Fibroblast of skin of left quadriceps (primary cell): ENCODE measurements around the gene FAM184A.

ENCODE experiments used
- DNase-seq, 2 experiments: peaks; one replicate each; pipeline ENCODE4 v3.0.0-alpha.2; 2013; ENCODE audit warnings: low read depth in 2 of 2

Gene FAM184A

GRCh38 chr6:118967239-118967638 lies 111.2 kb downstream of the FAM184A start:
- no peak for DNase-seq

GRCh38 chr6:118965843-118966370 lies 112.6 kb downstream of the FAM184A start:
- DNase-seq: no peak

GRCh38 chr6:118965371-118965770 lies 113.1 kb downstream of the FAM184A start:
- no peak for DNase-seq

GRCh38 chr6:118963003-118963402 lies 115.5 kb downstream of the FAM184A start:
- no peak for DNase-seq

GRCh38 chr6:118959903-118960302 lies 118.6 kb downstream of the FAM184A start:
- DNase-seq: no peak

GRCh38 chr6:118953391-118953790 lies 125.1 kb downstream of the FAM184A start:
- no peak for DNase-seq

- DNase-seq: no peak
Observed at GRCh38 chr6:118952683-118953082, 125.8 kb downstream of the FAM184A start.

GRCh38 chr6:118945217-118945616 lies 133.2 kb downstream of the FAM184A start:
- no peak for DNase-seq

GRCh38 chr6:118940770-118941169 lies 137.7 kb downstream of the FAM184A start:
- DNase-seq: no peak

GRCh38 chr6:118939683-118940082 lies 138.8 kb downstream of the FAM184A start:
- no peak for DNase-seq

- no peak for DNase-seq
Observed at GRCh38 chr6:118935978-118936703, 142.3 kb downstream of the FAM184A start.

- no peak for DNase-seq
Observed at GRCh38 chr6:118935331-118935668, 143.2 kb downstream of the FAM184A start.

- DNase-seq: peak; percentile 63 to 64
Observed at GRCh38 chr6:118934461-118935330, 143.8 kb downstream of the FAM184A start, which contains the start of gene MCM9. Gene MCM9, minus strand, starts transcription at chr6:118935159. Its CDS starts 3,436 bp downstream, at chr6:118931723.

- no peak for DNase-seq
Observed at GRCh38 chr6:118933855-118934460, 144.5 kb downstream of the FAM184A start.

- no peak for DNase-seq
Observed at GRCh38 chr6:118932421-118932820, 146.0 kb downstream of the FAM184A start.

GRCh38 chr6:118931436-118931835 lies 147.0 kb downstream of the FAM184A start:
- no peak for DNase-seq

- DNase-seq: no peak
Observed at GRCh38 chr6:118930680-118931079, 147.8 kb downstream of the FAM184A start.

- DNase-seq: no peak
Observed at GRCh38 chr6:118923035-118923434, 155.4 kb downstream of the FAM184A start.

- no peak for DNase-seq
Observed at GRCh38 chr6:118921084-118921483, 157.4 kb downstream of the FAM184A start.

GRCh38 chr6:118918329-118918725 lies 160.1 kb downstream of the FAM184A start:
- DNase-seq: no peak

- no peak for DNase-seq
Observed at GRCh38 chr6:118917546-118918328, 160.7 kb downstream of the FAM184A start.
